IMR-90 (cell line): ENCODE measurements around the gene INSR. TPM values are rescaled to one million over a fixed set of nuclear protein-coding genes. Genes with fewer than 3 reads are reported as not detected.

Experiments
- ATAC-seq: fragments of 200-7000 bp; cut with Tn5 transposase; 2 replicates; pipeline ENCODE4 v1.9.1; 2020; ENCODE audit warnings: low read depth, mild to moderate bottlenecking, moderate library complexity
- BruUV-seq: library from RNA; stranded (reverse); fragments of 400-500 nt; replicated peaks from 2 replicates; lab custom pipeline; 2021; lab: Mats Ljungman, UMichigan
- CTCF ChIA-PET: fragments of 300-600 bp; formaldehyde crosslinking; extraction: SDS; loops from one replicate; lab custom pipeline; 2021; ENCODE audit warnings: antibody characterized with exemption; lab: Yijun Ruan, JAX
- POLR2A ChIA-PET: fragments of 300-600 bp; sonication (Branson Sonifier 250); formaldehyde crosslinking; loops from one replicate; lab custom pipeline; 2022; ENCODE audit warnings: antibody characterized with exemption; ENCODE audit not compliant: unreplicated experiment; lab: Charles Lee
- DNase-seq: peaks from one replicate; pipeline ENCODE4 v3.0.0; 2013
- H2AFZ ChIP-seq: replicated peaks from 2 replicates; pipeline ENCODE3; 2013; ENCODE audit warnings: low read length, mild to moderate bottlenecking; ENCODE audit not compliant: poor library complexity
- H2AK5ac ChIP-seq: 2 replicates; pipeline ENCODE4 v1.6.1; 2013; ENCODE audit warnings: low read depth, low read length, inconsistent platforms
- H2AK9ac ChIP-seq: replicated peaks from 2 replicates; pipeline ENCODE3; 2013; ENCODE audit warnings: mild to moderate bottlenecking, low read depth, low read length, moderate library complexity; ENCODE audit not compliant: poor library complexity
- H2BK120ac ChIP-seq: 2 replicates; pipeline ENCODE4 v1.6.1; 2013; ENCODE audit warnings: low read depth, low read length, inconsistent platforms
- H2BK15ac ChIP-seq: 3 replicates; pipeline ENCODE4 v1.6.1; 2013; ENCODE audit warnings: low read depth, low read length, inconsistent platforms
- H2BK20ac ChIP-seq: 2 replicates; pipeline ENCODE4 v1.6.1; 2013; ENCODE audit warnings: low read depth, mild to moderate bottlenecking, inconsistent platforms, low read length, moderate library complexity
- H2BK5ac ChIP-seq: 2 replicates; pipeline ENCODE4 v1.6.1; 2013; ENCODE audit warnings: mild to moderate bottlenecking, low read depth, low read length, inconsistent platforms; ENCODE audit not compliant: poor library complexity, severe bottlenecking
- H3K14ac ChIP-seq: replicated peaks from 2 replicates; pipeline ENCODE4 v1.6.1; 2013; ENCODE audit warnings: low read depth, low read length, inconsistent platforms
- H3K18ac ChIP-seq: 2 replicates; pipeline ENCODE4 v1.6.1; 2013; ENCODE audit warnings: low read depth, low read length, control low read depth
- H3K23ac ChIP-seq: 2 replicates; pipeline ENCODE4 v1.6.1; 2013; ENCODE audit warnings: low read depth, low read length, inconsistent platforms
- H3K27ac ChIP-seq: 2 replicates; pipeline ENCODE4 v1.5.1; 2013; ENCODE audit warnings: mild to moderate bottlenecking, control low read depth, low read length; ENCODE audit not compliant: insufficient read depth
- H3K27me3 ChIP-seq: 2 replicates; pipeline ENCODE4 v1.6.1; 2013; ENCODE audit warnings: low read length; ENCODE audit not compliant: control insufficient read depth, insufficient read depth
- H3K36me3 ChIP-seq: 2 replicates; pipeline ENCODE4 v1.6.1; 2013; ENCODE audit warnings: low read length, mixed read lengths; ENCODE audit not compliant: control insufficient read depth, insufficient read depth
- H3K4ac ChIP-seq: 2 replicates; pipeline ENCODE4 v1.6.1; 2013; ENCODE audit warnings: low read depth, low read length, inconsistent platforms
- H3K4me1 ChIP-seq: 2 replicates; pipeline ENCODE4 v1.6.1; 2013; ENCODE audit warnings: low read length, mixed read lengths; ENCODE audit not compliant: control insufficient read depth, insufficient read depth
- H3K4me2 ChIP-seq: 2 replicates; pipeline ENCODE4 v1.6.1; 2013; ENCODE audit warnings: low read depth, mild to moderate bottlenecking, control low read depth, low read length, moderate library complexity
- H3K4me3 ChIP-seq: 2 replicates; pipeline ENCODE4 v1.5.1; 2013; ENCODE audit warnings: low read depth, mild to moderate bottlenecking, control low read depth, low read length, moderate library complexity; ENCODE audit not compliant: insufficient read depth
- H3K56ac ChIP-seq: 2 replicates; pipeline ENCODE4 v1.6.1; 2013; ENCODE audit warnings: low read length, inconsistent platforms; ENCODE audit not compliant: insufficient read depth; ENCODE audit errors: extremely low read depth
- H3K79me1 ChIP-seq, 2 experiments: 2 replicates each; pipeline ENCODE4 v1.6.1; 2013; ENCODE audit warnings: low read length in 2 of 2, inconsistent platforms in 1 of 2, low read depth in 1 of 2
- H3K9ac ChIP-seq: 2 replicates; pipeline ENCODE4 v1.6.1; 2013; ENCODE audit warnings: low read depth, low read length, control low read depth
- H3K9me1 ChIP-seq: 2 replicates; pipeline ENCODE4 v1.6.1; 2013; ENCODE audit warnings: low read length, inconsistent platforms; ENCODE audit not compliant: insufficient read depth
- H3K9me3 ChIP-seq: 2 replicates; pipeline ENCODE4 v1.6.1; 2013; ENCODE audit warnings: low read length; ENCODE audit not compliant: control insufficient read depth, insufficient read depth
- H4K20me1 ChIP-seq: 2 replicates; pipeline ENCODE4 v1.6.1; 2013; ENCODE audit warnings: low read length, inconsistent platforms; ENCODE audit not compliant: insufficient read depth
- H4K5ac ChIP-seq: 2 replicates; pipeline ENCODE4 v1.6.1; 2013; ENCODE audit warnings: mild to moderate bottlenecking, low read depth, low read length, control low read depth
- H4K8ac ChIP-seq, 2 experiments: 2 replicates each; pipeline ENCODE4 v1.6.1; 2013; ENCODE audit warnings: low read depth in 2 of 2, low read length in 2 of 2, control low read depth in 1 of 2, inconsistent platforms in 1 of 2
- H4K91ac ChIP-seq: 2 replicates; pipeline ENCODE4 v1.6.1; 2013; ENCODE audit warnings: low read depth, low read length, inconsistent platforms; ENCODE audit not compliant: insufficient read depth
- MAFK ChIP-seq: IDR thresholded peaks from 2 replicates; pipeline ENCODE4 v1.6.1; 2012; ENCODE audit warnings: low read depth, low read length, improper control_type of control experiment
- WGBS, 2 experiments: methylation state at CpG; one replicate each; pipeline versions ENCODE4 v1.1.5 to v1.1.7; 2013; ENCODE audit warnings: missing lambda C conversion rate in 2 of 2; ENCODE audit not compliant: insufficient read length in 1 of 2; ENCODE audit errors: extremely low coverage in 2 of 2; 5-methylcytosine and 5-hydroxymethylcytosine counted together
- dilution Hi-C: fragments of 300-500 bp; cut with HindIII; formaldehyde crosslinking; loops from one replicate; pipeline ENCODE4 v1.14.3; 2018; ENCODE audit warnings: low sequenced_read_pairs; ENCODE audit not compliant: unreplicated experiment
- in situ Hi-C: fragments of 300-500 bp; cut with MboI; formaldehyde crosslinking; loops from 3 replicates; pipeline ENCODE4 v1.14.3; 2019; ENCODE audit warnings: low sequenced_read_pairs, inconsistent platforms, mixed read lengths
- intact Hi-C: fragments of 100-400 bp; cut with micrococcal nuclease; formaldehyde crosslinking; loops from 2 replicates; pipeline ENCODE4 v1.10.0; 2022
- polyA plus RNA-seq, 3 experiments: library from polyadenylated mRNA; depleted of rRNA; stranded (reverse); fragments of >200 nt; gene quantifications; 2 replicates each; pipeline ENCODE4 v1.2.3, GENCODE V29; 2012; ENCODE audit warnings: low replicate concordance in 1 of 3
- total RNA-seq: library from RNA; depleted of rRNA; stranded (reverse); fragments of >200 nt; gene quantifications from 2 replicates; pipeline ENCODE4 v1.2.3, GENCODE V29; 2012

Gene INSR
- total and polyA plus RNA-seq, 2 of the 4 experiments (the other 2 are of a cell fraction) = 2.8 to 7.9 TPM

DNA sequence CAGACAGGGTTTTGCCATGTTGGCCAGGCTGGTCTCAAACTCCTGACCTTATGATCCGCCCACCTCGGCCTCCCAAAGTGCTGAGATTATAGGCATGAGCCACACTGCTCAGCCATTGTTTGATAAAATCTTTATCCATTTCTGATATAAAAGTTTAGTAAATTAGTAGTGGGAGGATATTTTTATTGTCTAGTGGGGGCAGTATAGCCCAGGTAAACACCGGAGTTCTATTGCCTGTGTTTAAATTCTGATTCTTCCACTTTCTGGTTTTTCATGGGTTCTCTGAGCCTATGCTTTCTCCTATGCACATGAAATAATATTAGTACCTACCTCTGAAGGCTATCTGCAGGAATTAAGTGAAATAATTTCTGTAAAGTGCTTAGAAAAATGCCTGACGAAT lies 34.4 kb upstream of the INSR start:
- Histone ChIP-seq H4K91ac (no peak overlapping the region), H2BK20ac (no peak overlapping the region), H2AK5ac (no peak overlapping the region), H4K5ac (no peak overlapping the region), H3K4me1 (no peaks in the 10 kb centered on the region), H3K9me3 (no peaks in the 10 kb centered on the region), H3K23ac (no peak overlapping the region), H3K4me2 (no peak overlapping the region), H4K8ac (no peak overlapping the region), H2BK120ac (no peak overlapping the region), H3K4ac (no peak overlapping the region), H3K9ac (no peak overlapping the region), H3K14ac (no peak overlapping the region), H3K27me3 (no peaks in the 10 kb centered on the region), H2AK9ac (no peak overlapping the region), H3K36me3 (no peaks in the 10 kb centered on the region), H3K79me1 (no peaks in the 10 kb centered on the region), H4K20me1 (no peaks in the 10 kb centered on the region), H3K27ac (no peak overlapping the region), H2AFZ (no peak overlapping the region), H3K18ac (no peak overlapping the region), H3K56ac (no peak overlapping the region), H3K9me1 (no peaks in the 10 kb centered on the region), H2BK5ac (no peak overlapping the region), H2BK15ac (no peak overlapping the region), H3K4me3 (no peak overlapping the region)
- intact Hi-C loops (no loop called here), in situ Hi-C loops (no loop called here), dilution Hi-C loops (no loop called here)
- 80% methylated on average over 1 of the region's 4 CpGs; no CpG with 5 or more reads in 1 of the 2 experiments for WGBS, 2 experiments
- POLR2A ChIA-PET = no interaction called here
- TF ChIP-seq MAFK = no peak
- DNase-seq (no peak), ATAC-seq (no peak)
- no TSS peak for BruUV-seq
- CTCF ChIA-PET = interaction anchor here (0.6 kb wide), 1 partner anchor 10 kb away, joined by 5 read pairs; no protein-coding TSS in a partner anchor
